ENCODE data around the gene ZNF841. TPM values are rescaled to one million over a fixed set of nuclear protein-coding genes. Genes with fewer than 3 reads are reported as not detected.
A peak's percentile ranks its signal among the peaks of the same experiment; 100 is the strongest.

Gene ZNF841
- total and polyA plus RNA-seq, 2 donors (not counting 1 experiment from before 2014, with no cell fraction given), result 7.4 to 50.8 TPM

DNA sequence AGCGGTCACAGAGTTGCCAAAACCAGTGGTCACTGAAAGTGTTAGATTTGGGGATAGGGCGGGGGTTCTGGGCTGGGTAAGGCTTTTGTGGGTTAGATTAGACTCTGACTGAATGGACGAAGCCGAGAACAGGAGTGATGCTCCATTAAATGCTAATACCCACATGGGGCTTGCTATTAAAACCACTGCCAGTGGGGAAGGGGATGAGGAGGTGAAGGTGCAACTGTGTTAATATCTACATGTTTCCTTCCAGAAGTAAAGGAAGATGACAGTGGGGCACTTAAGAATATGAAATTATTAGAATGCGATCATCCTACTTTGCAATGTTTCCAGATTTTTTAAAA, 66.8 kb downstream of the ZNF841 start:
- peaks cover 50% of the 10 kb centered on the region for H3K79me2 ChIP-seq (ENCODE audit: control insufficient read depth, insufficient read depth, low read length)
- peak overlapping the region; percentile 100 for H2AFZ ChIP-seq (ENCODE audit: insufficient read depth, low read depth, low read length, poor library complexity, severe bottlenecking)
- POLR2A ChIA-PET, result interaction anchor here (0.6 to 2.4 kb wide), 5 partner anchors 20 to 161 kb away, joined by 3 to 19 read pairs (median 4); partner anchors contain the start of gene ZNF432

More for the DNA sequence above, 66.8 kb downstream of the ZNF841 start:
- no peak for DNase-seq
- H3K36me3 ChIP-seq (replicated peaks in 1 of 2; ENCODE audit: control extremely low read depth in 1 of 2, control insufficient read depth in 1 of 2, extremely low read depth in 1 of 2, insufficient read depth in 2 of 2, low read length in 1 of 2), result peaks cover 9 to 22% of the 10 kb centered on the region in 2 experiments
- H3K9ac ChIP-seq (ENCODE audit: low read length), result peak overlapping the region; percentile 99
- WGBS (ENCODE audit: insufficient coverage), result 0% methylated on average over 1 of the region's 5 CpGs
- no peaks in the 10 kb centered on the region for H3K27me3 ChIP-seq (replicated peaks in 1 of 4; ENCODE audit: control extremely low read depth in 1 of 4, control insufficient read depth in 3 of 4, insufficient read depth in 4 of 4, low read length in 3 of 4)
- peaks cover 6% of the 10 kb centered on the region for H3K9me3 Mint-ChIP-seq (ENCODE audit: insufficient read depth)
- H3K9me3 ChIP-seq (ENCODE audit: control extremely low read depth in 1 of 3, control insufficient read depth in 2 of 3, insufficient read depth in 1 of 3, low read length in 2 of 3), result peaks cover 20 to 36% (median 28%) of the 10 kb centered on the region in 3 donors
- H3K4me3 Mint-ChIP-seq, result peak overlapping the region; percentile 90
- CTCF ChIA-PET, result no interaction called here
- peak overlapping the region; percentile 91 to 97 (median 93) for H3K4me3 ChIP-seq (ENCODE audit: control extremely low read depth in 1 of 5, extremely low read depth in 1 of 5, insufficient read depth in 1 of 5, low read depth in 2 of 5, low read length in 4 of 5)
- H3K4me1 Mint-ChIP-seq, result peaks cover 25% of the 10 kb centered on the region
- ATAC-seq (ENCODE audit: low read depth), result peak; percentile 18
- TF ChIP-seq EZH2 (IDR thresholded peaks at IDR 0.05; ENCODE audit: borderline replicate concordance, insufficient read depth, low read depth, low read length, poor library complexity, severe bottlenecking), result no peak
- TF ChIP-seq, protein P1, sequence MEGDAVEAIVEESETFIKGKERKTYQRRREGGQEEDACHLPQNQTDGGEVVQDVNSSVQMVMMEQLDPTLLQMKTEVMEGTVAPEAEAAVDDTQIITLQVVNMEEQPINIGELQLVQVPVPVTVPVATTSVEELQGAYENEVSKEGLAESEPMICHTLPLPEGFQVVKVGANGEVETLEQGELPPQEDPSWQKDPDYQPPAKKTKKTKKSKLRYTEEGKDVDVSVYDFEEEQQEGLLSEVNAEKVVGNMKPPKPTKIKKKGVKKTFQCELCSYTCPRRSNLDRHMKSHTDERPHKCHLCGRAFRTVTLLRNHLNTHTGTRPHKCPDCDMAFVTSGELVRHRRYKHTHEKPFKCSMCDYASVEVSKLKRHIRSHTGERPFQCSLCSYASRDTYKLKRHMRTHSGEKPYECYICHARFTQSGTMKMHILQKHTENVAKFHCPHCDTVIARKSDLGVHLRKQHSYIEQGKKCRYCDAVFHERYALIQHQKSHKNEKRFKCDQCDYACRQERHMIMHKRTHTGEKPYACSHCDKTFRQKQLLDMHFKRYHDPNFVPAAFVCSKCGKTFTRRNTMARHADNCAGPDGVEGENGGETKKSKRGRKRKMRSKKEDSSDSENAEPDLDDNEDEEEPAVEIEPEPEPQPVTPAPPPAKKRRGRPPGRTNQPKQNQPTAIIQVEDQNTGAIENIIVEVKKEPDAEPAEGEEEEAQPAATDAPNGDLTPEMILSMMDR (IDR thresholded peaks at IDR 0.05), result no peak
- peak overlapping the region; percentile 87 for H3K4me2 ChIP-seq (replicated peaks; ENCODE audit: low read depth, low read length, poor library complexity, severe bottlenecking)
- peaks cover 5 to 13% of the 10 kb centered on the region in 2 donors for H3K4me1 ChIP-seq (ENCODE audit: control insufficient read depth in 2 of 2, insufficient read depth in 2 of 2, low read length in 2 of 2)
- peak overlapping the region; percentile 93 for H3K27ac Mint-ChIP-seq
- H4K20me1 ChIP-seq (ENCODE audit: control insufficient read depth, insufficient read depth, low read length, poor library complexity, severe bottlenecking), result no peaks in the 10 kb centered on the region
- peak overlapping the region; percentile 97 for H3K27ac ChIP-seq (ENCODE audit: low read length in 2 of 2)
- intact Hi-C loops (cut with micrococcal nuclease), result loop anchor here (1.0 kb wide), 3 partner anchors 20 to 42 kb away; partner anchors contain the start of genes ZNF350, ZNF432 and ZNF615
- H3K27me3 Mint-ChIP-seq, result no peaks in the 10 kb centered on the region
